Lung (tissue), 12 donors: ENCODE measurements around the gene DCDC1. TPM values are rescaled to one million over a fixed set of nuclear protein-coding genes. Genes with fewer than 3 reads are reported as not detected.

ENCODE experiments used
- ATAC-seq: fragments of 200-7000 bp; cut with Tn5 transposase; one replicate; pipeline ENCODE4 v1.9.1; 2020; ENCODE audit warnings: moderate number of reproducible peaks; ENCODE audit not compliant: insufficient read depth, low FRiP score
- DNase-seq, 3 donors: peaks; one replicate each; pipeline ENCODE4 v3.0.0-alpha.2; 2013 to 2017
- H3K27ac ChIP-seq, 2 donors: one replicate each; pipeline ENCODE4 v1.5.1; 2013; ENCODE audit warnings: mild to moderate bottlenecking in 2 of 2, moderate library complexity in 2 of 2, control low read depth in 1 of 2, inconsistent platforms in 1 of 2, low read depth in 1 of 2, low read length in 1 of 2
- H3K27me3 ChIP-seq, 3 donors: one replicate each; pipeline ENCODE4 v1.5.1; 2013; ENCODE audit warnings: low read length in 2 of 3; ENCODE audit not compliant: control insufficient read depth in 3 of 3, insufficient read depth in 3 of 3
- H3K36me3 ChIP-seq, 4 donors: one replicate each; pipeline ENCODE4 v1.5.1; 2013; ENCODE audit warnings: low read length in 4 of 4, mild to moderate bottlenecking in 1 of 4, moderate library complexity in 1 of 4; ENCODE audit not compliant: control insufficient read depth in 4 of 4, insufficient read depth in 4 of 4
- H3K4me1 ChIP-seq, 5 donors: one replicate each; pipeline ENCODE4 v1.5.1; 2013; ENCODE audit warnings: low read length in 5 of 5, mild to moderate bottlenecking in 2 of 5, moderate library complexity in 1 of 5; ENCODE audit not compliant: control insufficient read depth in 5 of 5, insufficient read depth in 5 of 5
- H3K4me3 ChIP-seq: one replicate; pipeline ENCODE4 v1.5.1; 2013; ENCODE audit warnings: mild to moderate bottlenecking, control low read depth, moderate library complexity
- H3K9ac ChIP-seq, 2 donors: one replicate each; pipeline ENCODE4 v1.5.1; 2013; ENCODE audit warnings: low read length in 2 of 2, control low read depth in 1 of 2; ENCODE audit not compliant: insufficient read depth in 1 of 2
- H3K9me3 ChIP-seq, 4 donors: one replicate each; pipeline ENCODE4 v1.5.1; 2013; ENCODE audit warnings: low read length in 3 of 4, mild to moderate bottlenecking in 1 of 4, moderate library complexity in 1 of 4; ENCODE audit not compliant: control insufficient read depth in 4 of 4, insufficient read depth in 3 of 4
- WGBS, 2 donors: extraction: QIAGEN DNeasy Blood & Tissue Kit; methylation state at CpG; one replicate each; pipeline ENCODE4 v1.1.7; 2013; 5-methylcytosine and 5-hydroxymethylcytosine counted together
- polyA plus RNA-seq, 2 donors: library from polyadenylated mRNA; stranded (reverse); fragments of 200-250 nt; gene quantifications; one replicate each; pipeline ENCODE4 v1.2.1, GENCODE V29; 2013
- total RNA-seq, 2 donors: library from RNA; depleted of rRNA in 1 of 2; stranded (reverse); fragments of >200 nt in 1 of 2; gene quantifications; one replicate each; pipeline ENCODE4 v1.2.1, GENCODE V29; 2014 to 2021
- TF ChIP-seq, protein P1 (sequence below): IDR thresholded peaks from 2 replicates; pipeline ENCODE4 v1.5.1; 2012; ENCODE audit warnings: mild to moderate bottlenecking; ENCODE audit errors: control extremely low read depth, extremely low read depth
- donor health status: control.
- donor health status: control.
- donor health status: Bipolar disorder and iron deficiency.
- donor health status: healthy.
- donor health status: DM: yes; HTN: yes; CAD: no.

Gene DCDC1
- total and polyA plus RNA-seq, 4 donors, result 0.47 to 20.6 (median 4.7) TPM

GRCh38 chr11:31246451-31247165 is 122.9 kb downstream of the DCDC1 start:
- H3K4me1 ChIP-seq, result peaks cover 0 to 10% (median 0%) of the 10 kb centered on the region in 5 donors
- no peak overlapping the region for H3K9ac ChIP-seq
- DNase-seq, result peak in 2 of 3 donors; percentile 50 to 71
- no peak overlapping the region for H3K27ac ChIP-seq
- 59 to 80% methylated on average over 4 of the region's 4 CpGs for WGBS, 2 donors
- H3K36me3 ChIP-seq, result no peaks in the 10 kb centered on the region
- no peaks in the 10 kb centered on the region for H3K27me3 ChIP-seq
- TF ChIP-seq, protein P1, sequence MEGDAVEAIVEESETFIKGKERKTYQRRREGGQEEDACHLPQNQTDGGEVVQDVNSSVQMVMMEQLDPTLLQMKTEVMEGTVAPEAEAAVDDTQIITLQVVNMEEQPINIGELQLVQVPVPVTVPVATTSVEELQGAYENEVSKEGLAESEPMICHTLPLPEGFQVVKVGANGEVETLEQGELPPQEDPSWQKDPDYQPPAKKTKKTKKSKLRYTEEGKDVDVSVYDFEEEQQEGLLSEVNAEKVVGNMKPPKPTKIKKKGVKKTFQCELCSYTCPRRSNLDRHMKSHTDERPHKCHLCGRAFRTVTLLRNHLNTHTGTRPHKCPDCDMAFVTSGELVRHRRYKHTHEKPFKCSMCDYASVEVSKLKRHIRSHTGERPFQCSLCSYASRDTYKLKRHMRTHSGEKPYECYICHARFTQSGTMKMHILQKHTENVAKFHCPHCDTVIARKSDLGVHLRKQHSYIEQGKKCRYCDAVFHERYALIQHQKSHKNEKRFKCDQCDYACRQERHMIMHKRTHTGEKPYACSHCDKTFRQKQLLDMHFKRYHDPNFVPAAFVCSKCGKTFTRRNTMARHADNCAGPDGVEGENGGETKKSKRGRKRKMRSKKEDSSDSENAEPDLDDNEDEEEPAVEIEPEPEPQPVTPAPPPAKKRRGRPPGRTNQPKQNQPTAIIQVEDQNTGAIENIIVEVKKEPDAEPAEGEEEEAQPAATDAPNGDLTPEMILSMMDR, result no peak
- no peaks in the 10 kb centered on the region for H3K9me3 ChIP-seq
- no peak overlapping the region for H3K4me3 ChIP-seq
- ATAC-seq, result no peak

DNA sequence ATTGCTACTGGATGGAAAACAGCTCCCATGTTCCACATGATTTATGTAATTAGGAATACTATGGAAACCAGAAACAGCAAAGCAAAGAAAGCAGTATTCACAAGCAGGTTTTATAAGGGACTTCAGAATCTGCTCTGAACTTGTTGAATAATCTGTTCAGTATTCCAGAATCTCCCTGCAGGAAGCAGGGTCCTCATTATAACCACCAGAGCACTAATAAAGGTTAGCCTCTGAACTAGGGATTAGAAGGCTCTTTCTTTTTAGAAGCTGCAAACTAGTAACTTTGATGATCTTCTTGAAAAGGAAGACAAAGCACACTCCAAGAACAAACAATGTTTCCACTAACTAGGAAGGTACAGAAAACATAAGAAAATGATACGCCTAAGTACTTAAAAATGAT is 125.8 kb downstream of the DCDC1 start:
- H3K27ac ChIP-seq, result no peak overlapping the region
- no peak overlapping the region for H3K9ac ChIP-seq
- peaks cover 0 to 10% (median 0%) of the 10 kb centered on the region in 5 donors for H3K4me1 ChIP-seq
- no peak overlapping the region for H3K4me3 ChIP-seq
- H3K9me3 ChIP-seq, result no peaks in the 10 kb centered on the region
- TF ChIP-seq, protein P1, result no peak
- no peaks in the 10 kb centered on the region for H3K27me3 ChIP-seq
- WGBS, 2 donors, result 93 to 100% methylated on average over 1 of the region's 1 CpG
- no peaks in the 10 kb centered on the region for H3K36me3 ChIP-seq
- no peak for ATAC-seq
- no peak for DNase-seq

- ATAC-seq (no peak), DNase-seq (peak; percentile 48 to 85 (median 74))
- Histone ChIP-seq H3K4me1 (peaks cover 0 to 8% (median 0%) of the 10 kb centered on the region in 5 donors), H3K27me3 (no peaks in the 10 kb centered on the region), H3K9me3 (no peaks in the 10 kb centered on the region), H3K9ac (no peak overlapping the region), H3K36me3 (no peaks in the 10 kb centered on the region), H3K4me3 (no peak overlapping the region), H3K27ac (no peak overlapping the region)
- 21 to 24% methylated on average over 5 of the region's 5 CpGs for WGBS, 2 donors
- TF ChIP-seq, protein P1, result no peak
These were observed 129.1 kb downstream of the DCDC1 start for GRCh38 chr11:31240340-31240904.
